HFFc6 (cell line): ENCODE measurements around the gene ISYNA1. TPM values are rescaled to one million over a fixed set of nuclear protein-coding genes. Genes with fewer than 3 reads are reported as not detected.
A peak's percentile ranks its signal among the peaks of the same experiment; 100 is the strongest.

Experiments used
- DNase-seq: peaks from one replicate; pipeline ENCODE4 v3.0.0-alpha.2; 2018
- H3K27ac Mint-ChIP-seq: 2 replicates; pipeline ENCODE4 v1.8.0; 2020; ENCODE audit warnings: mild to moderate bottlenecking, mixed read lengths
- H3K27me3 Mint-ChIP-seq: 2 replicates; pipeline ENCODE4 v1.8.0; 2021; ENCODE audit warnings: mild to moderate bottlenecking, moderate library complexity, mixed read lengths; ENCODE audit not compliant: insufficient read depth
- H3K36me3 Mint-ChIP-seq: 2 replicates; pipeline ENCODE4 v1.8.0; 2021; ENCODE audit warnings: low read depth, mixed read lengths
- H3K4me1 Mint-ChIP-seq: 2 replicates; pipeline ENCODE4 v1.8.0; 2020; ENCODE audit warnings: low read depth, mixed read lengths
- H3K4me3 Mint-ChIP-seq: 2 replicates; pipeline ENCODE4 v1.8.0; 2020; ENCODE audit warnings: mild to moderate bottlenecking, moderate library complexity, mixed read lengths
- H3K9me3 Mint-ChIP-seq: 2 replicates; pipeline ENCODE4 v1.8.0; 2020; ENCODE audit warnings: mild to moderate bottlenecking, mixed read lengths
- long read RNA-seq: library from polyadenylated mRNA; unstranded; transcript quantifications from one replicate; pipeline ENCODE4 v2.0.0, GENCODE V29; 2019
- total RNA-seq, 6 experiments: library from RNA; stranded (reverse); fragmentation: NEBNext Ultra II Directional; extraction: Animal tissue kit (Norgen Biotek cat#: 25700); gene quantifications; 2 replicates in 1 of 6; 3 replicates in 5 of 6; pipeline ENCODE4 v1.2.3, GENCODE V29; 2021
- TF ChIP-seq, protein P1 (sequence below): fragments of 200-600 bp; sonication (generic); IDR thresholded peaks from 2 replicates; pipeline ENCODE4 v1.5.0; 2021; ENCODE audit warnings: antibody characterized with exemption, mild to moderate bottlenecking

The ISYNA1 gene
- total RNA-seq = 1 to 10 TPM; 2.3 to 3.7 (median 3.2) TPM
- long read RNA-seq, partial matches to known transcripts = 0 of 2 reads
- long read RNA-seq, other reads (novel, unspliced or antisense) = 0 of 2 reads

DNA sequence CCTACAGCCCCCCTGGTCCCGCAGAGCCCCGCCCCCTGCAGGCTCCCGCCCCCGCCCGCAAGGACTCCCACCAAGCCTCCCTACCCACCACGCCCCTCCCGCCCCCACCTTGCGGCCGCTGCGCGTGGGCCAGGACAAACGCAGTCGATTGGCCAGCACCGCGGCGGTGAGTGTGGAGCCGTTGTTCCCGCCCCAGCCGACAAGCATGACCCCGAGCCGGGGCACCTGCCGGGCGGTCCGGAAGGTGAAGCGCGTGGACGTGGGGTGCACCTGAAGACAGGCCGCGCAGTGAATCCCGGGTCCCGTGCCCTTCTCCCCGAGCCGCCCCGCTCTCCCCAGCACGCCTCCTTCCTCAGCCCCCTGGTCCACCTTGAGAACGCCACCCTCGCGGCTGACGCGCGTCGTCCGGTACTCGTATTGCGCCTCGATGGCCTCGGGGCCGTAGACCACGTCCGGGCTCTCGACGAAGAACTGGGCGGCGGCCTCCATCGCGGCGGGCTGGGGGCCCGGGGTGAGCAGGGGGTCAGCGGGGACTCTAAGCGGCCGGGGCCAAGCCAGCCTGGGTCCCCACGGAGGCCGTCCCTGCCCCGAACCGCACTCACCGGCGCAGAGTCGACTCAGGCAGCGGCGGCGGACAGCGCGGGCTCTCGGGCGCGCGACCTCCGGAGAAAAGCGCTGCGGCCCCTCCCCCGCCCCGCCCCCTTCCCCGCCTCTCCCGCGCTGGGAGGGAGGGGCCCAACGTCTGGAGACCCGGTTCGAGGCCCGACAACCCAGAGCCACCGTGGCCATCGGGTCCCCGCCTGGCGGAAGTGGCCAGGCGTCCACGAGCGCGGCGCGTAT, at the start of gene ISYNA1:
Gene ISYNA1, minus strand, starts transcription at position 643 of the 840 bp plus-strand sequence. Its CDS starts 154 bp downstream, at position 489.
- H3K4me3 Mint-ChIP-seq = peak within 1 kb of the TSS; percentile 67
- H3K27me3 Mint-ChIP-seq = peaks cover 24% of the 10 kb centered on the region
- H3K27ac Mint-ChIP-seq = peak within 1 kb of the TSS; percentile 62
- H3K36me3 Mint-ChIP-seq = peaks cover 19% of the 10 kb centered on the region
- TF ChIP-seq, protein P1, sequence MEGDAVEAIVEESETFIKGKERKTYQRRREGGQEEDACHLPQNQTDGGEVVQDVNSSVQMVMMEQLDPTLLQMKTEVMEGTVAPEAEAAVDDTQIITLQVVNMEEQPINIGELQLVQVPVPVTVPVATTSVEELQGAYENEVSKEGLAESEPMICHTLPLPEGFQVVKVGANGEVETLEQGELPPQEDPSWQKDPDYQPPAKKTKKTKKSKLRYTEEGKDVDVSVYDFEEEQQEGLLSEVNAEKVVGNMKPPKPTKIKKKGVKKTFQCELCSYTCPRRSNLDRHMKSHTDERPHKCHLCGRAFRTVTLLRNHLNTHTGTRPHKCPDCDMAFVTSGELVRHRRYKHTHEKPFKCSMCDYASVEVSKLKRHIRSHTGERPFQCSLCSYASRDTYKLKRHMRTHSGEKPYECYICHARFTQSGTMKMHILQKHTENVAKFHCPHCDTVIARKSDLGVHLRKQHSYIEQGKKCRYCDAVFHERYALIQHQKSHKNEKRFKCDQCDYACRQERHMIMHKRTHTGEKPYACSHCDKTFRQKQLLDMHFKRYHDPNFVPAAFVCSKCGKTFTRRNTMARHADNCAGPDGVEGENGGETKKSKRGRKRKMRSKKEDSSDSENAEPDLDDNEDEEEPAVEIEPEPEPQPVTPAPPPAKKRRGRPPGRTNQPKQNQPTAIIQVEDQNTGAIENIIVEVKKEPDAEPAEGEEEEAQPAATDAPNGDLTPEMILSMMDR = no peak; the same call in 1 of the 2 replicates
- H3K9me3 Mint-ChIP-seq = peaks cover 13% of the 10 kb centered on the region
- peaks cover 25% of the 10 kb centered on the region for H3K4me1 Mint-ChIP-seq
- DNase-seq = no peak

DNA sequence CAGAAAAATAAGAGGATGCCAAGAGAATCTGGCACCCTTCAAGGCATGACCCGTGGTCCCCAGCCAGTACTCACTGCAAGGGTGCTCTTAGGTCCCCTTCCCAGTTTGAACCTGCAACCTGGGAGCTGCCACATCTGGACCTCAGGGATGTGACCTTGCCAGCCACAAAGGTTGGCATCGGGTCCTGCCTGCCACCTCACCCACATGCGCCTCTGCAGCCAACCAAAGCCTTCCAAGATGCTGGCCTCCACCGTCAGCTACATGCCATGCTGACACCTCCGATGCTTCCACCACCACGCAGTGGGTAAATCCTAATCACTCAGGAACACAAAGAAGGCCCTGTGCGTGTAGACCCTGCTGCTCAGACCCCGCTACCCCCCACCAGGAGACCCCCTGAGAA, 48.8 kb upstream of the ISYNA1 start:
- no peaks in the 10 kb centered on the region for H3K9me3 Mint-ChIP-seq
- TF ChIP-seq, protein P1 = no peak
- no peaks in the 10 kb centered on the region; the same call in 1 of the 2 replicates for H3K36me3 Mint-ChIP-seq
- peaks cover 50% of the 10 kb centered on the region for H3K4me1 Mint-ChIP-seq
- H3K27me3 Mint-ChIP-seq = no peaks in the 10 kb centered on the region; the same call in 1 of the 2 replicates
- DNase-seq = no peak
- H3K27ac Mint-ChIP-seq = peak overlapping the region; percentile 87
- H3K4me3 Mint-ChIP-seq = peak overlapping the region; percentile 68

DNA sequence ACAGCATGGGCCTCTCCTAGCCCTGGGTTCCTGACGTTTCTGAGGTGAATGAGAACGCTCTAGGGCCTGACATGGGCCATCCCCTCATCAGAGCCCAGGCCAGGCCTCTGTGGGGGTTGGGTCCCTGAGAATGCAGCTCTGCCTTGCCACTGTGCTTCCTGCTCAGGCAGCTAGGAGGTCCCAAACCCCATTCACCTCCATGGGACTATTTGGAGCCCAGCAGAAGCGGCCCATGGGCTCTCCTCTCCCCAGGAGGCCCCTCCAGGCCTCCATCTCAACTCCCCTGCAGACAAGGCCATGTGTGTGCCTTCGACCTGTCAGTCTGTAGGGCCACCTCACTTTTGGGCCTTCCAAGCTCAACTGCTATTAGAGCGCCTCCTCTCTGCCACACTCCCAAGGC, 47.1 kb upstream of the ISYNA1 start:
- no peak for DNase-seq
- H3K27ac Mint-ChIP-seq = peak overlapping the region; percentile 79

DNA sequence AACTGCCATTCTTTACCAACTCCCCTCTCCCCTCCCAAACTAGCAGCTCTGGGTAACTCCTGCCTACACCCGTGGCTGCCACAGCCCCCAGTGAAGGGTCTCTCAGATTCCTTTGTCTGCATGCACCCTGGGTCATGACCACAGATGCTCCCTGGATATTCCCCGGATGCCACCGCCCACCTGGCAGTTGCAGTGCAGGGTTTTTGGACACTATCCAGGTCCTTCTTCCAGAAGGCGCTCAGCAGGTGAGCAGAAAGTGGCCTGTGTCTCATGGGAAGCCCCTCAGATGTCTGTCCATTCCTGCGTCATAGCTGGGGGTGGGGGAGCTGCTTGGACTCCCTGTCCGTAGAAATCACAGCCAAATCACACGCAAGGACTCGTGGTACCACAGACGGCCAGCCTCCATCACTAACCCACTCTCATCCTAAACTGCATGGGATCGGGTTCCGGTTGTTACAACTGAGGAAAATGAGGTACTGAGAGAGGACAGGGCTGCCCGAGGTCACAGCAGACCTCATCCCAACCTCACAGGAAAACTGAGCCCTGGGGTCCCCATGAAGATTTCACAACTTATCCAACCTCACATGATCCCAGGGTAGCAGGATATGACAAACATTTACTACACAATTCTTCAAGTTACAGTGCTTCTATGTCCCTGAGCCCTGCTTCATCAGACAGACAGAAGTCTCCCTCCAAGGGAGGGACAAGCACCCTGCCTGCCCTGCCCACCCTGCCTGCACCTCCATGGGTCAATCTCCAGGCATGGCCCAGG, 45.4 kb upstream of the ISYNA1 start:
- H3K9me3 Mint-ChIP-seq = no peaks in the 10 kb centered on the region
- no peak for DNase-seq
- no peak overlapping the region for H3K4me3 Mint-ChIP-seq
- peaks cover 83% of the 10 kb centered on the region for H3K4me1 Mint-ChIP-seq
- no peaks in the 10 kb centered on the region; the same call in none of the 2 replicates for H3K27me3 Mint-ChIP-seq
- peaks cover 4% of the 10 kb centered on the region; the same call in 1 of the 2 replicates for H3K36me3 Mint-ChIP-seq
- H3K27ac Mint-ChIP-seq = peak overlapping the region; percentile 73
- TF ChIP-seq, protein P1 = no peak

More for the DNA sequence above, 47.1 kb upstream of the ISYNA1 start:
- peaks cover 68% of the 10 kb centered on the region for H3K4me1 Mint-ChIP-seq
- H3K36me3 Mint-ChIP-seq = peaks cover 4% of the 10 kb centered on the region; the same call in 1 of the 2 replicates
- TF ChIP-seq, protein P1 = peak; percentile 42; the same call in 1 of the 2 replicates
- no peaks in the 10 kb centered on the region; the same call in none of the 2 replicates for H3K27me3 Mint-ChIP-seq
- H3K9me3 Mint-ChIP-seq = no peaks in the 10 kb centered on the region
- no peak overlapping the region for H3K4me3 Mint-ChIP-seq

DNA sequence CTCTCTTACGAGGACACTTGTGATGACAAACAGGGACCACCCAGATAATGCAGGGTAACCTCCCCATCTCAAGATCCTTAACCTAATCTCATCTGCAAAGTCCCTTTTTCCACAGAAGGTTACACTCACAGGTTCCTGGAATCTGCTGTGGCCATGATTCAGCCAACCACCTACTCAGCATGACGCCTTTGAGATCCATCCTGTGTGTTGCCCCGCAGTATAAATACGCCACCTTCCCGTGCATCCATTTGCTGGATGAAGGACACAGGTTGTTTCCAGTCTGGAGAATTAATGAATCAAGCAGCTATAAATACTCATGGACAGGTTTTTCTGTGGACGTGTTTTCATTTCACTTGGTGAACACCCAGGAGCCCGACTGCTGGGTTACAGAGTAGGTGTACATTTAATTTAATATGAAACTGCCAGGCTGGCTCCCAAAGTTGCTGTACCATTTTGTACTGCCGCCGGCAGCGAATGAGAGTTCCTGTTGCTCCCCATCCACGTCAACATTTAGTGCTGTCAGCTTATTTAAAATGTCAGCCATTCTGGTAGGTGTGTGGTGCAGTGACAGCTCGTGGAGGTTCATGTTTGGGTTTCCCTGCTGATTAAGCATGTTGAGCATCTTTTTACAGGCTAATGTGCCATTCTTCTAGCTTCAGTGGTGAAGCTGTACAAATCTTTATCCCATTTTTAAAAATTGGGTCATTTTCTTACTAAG, 43.7 kb upstream of the ISYNA1 start:
- H3K27ac Mint-ChIP-seq = peak overlapping the region; percentile 79

More for the DNA sequence above, 43.7 kb upstream of the ISYNA1 start:
- no peaks in the 10 kb centered on the region; the same call in none of the 2 replicates for H3K27me3 Mint-ChIP-seq
- TF ChIP-seq, protein P1 = no peak
- DNase-seq = no peak
- H3K36me3 Mint-ChIP-seq = peaks cover 9% of the 10 kb centered on the region; the same call in 1 of the 2 replicates
- no peaks in the 10 kb centered on the region for H3K9me3 Mint-ChIP-seq
- peaks cover 80% of the 10 kb centered on the region for H3K4me1 Mint-ChIP-seq
- H3K4me3 Mint-ChIP-seq = no peak overlapping the region
